ENCODE measurements around the gene SWI5. TPM values are rescaled to one million over a fixed set of nuclear protein-coding genes. Genes with fewer than 3 reads are reported as not detected.
A peak's percentile ranks its signal among the peaks of the same experiment; 100 is the strongest.

Gene SWI5
- total and polyA plus RNA-seq, 9 of the 15 experiments (the other 6 are each of a cell fraction or from before 2014, with no cell fraction given), result 62.8 to 133 (median 95.9) TPM

- no peak for TF ChIP-seq BACH1 (tag; IDR thresholded peaks at IDR 0.05)
These were observed 18.1 kb downstream of the SWI5 start (continued) for GRCh38 chr9:128294142-128294541.

GRCh38 chr9:128296340-128297220 lies 20.5 kb downstream of the SWI5 start:
- H4K20me1 ChIP-seq (replicated peaks; ENCODE audit: control insufficient read depth, insufficient read depth, low read length), result 0 out of 2 replicates have a peak, but pooled peaks cover 4% of the 10 kb centered on the region
- 5% methylated on average over 16 of the region's 16 CpGs for WGBS (ENCODE audit: insufficient coverage, low coverage, missing lambda C conversion rate)
- TF ChIP-seq KLF1 (tag; IDR thresholded peaks at IDR 0.05) (peak; percentile 95), POU5F1 (IDR thresholded peaks at IDR 0.05; ENCODE audit: borderline replicate concordance, low read depth, low read length, partially characterized antibody) (peak; percentile 0), SRSF9 (IDR thresholded peaks at IDR 0.05; ENCODE audit: borderline replicate concordance, low read depth, low read length) (no peak), ZNF384 (IDR thresholded peaks at IDR 0.05; ENCODE audit: low read depth, low read length) (peak; percentile 86), TARDBP (IDR thresholded peaks at IDR 0.05) (no peak), PHF8 (IDR thresholded peaks at IDR 0.05; ENCODE audit: borderline replicate concordance, low read length) (peak; percentile 28; the same call in 1 of the 2 replicates), DEAF1 (CRISPR knock-in tag; IDR thresholded peaks at IDR 0.05) (0 out of 2 replicates have a peak, but pooled peaks have one; percentile 32), SMARCA4 (IDR thresholded peaks at IDR 0.05) (no peak), CLOCK (CRISPR knock-in tag; IDR thresholded peaks at IDR 0.05; ENCODE audit: borderline replicate concordance) (0 out of 2 replicates have a peak, but pooled peaks have one; percentile 67), HNRNPLL (IDR thresholded peaks at IDR 0.05; ENCODE audit: low read depth, low read length, poor library complexity, severe bottlenecking) (peak; percentile 24)

More at GRCh38 chr9:128296340-128297220, 20.5 kb downstream of the SWI5 start:
- Histone ChIP-seq H3K36me3 (ENCODE audit: control insufficient read depth, insufficient read depth, low read length) (no peaks in the 10 kb centered on the region), H3K9me3 (replicated peaks; ENCODE audit: control insufficient read depth, insufficient read depth, low read depth, low read length) (no peaks in the 10 kb centered on the region), H3K4me1 (replicated peaks in 1 of 2; ENCODE audit: control insufficient read depth in 2 of 2, insufficient read depth in 2 of 2, low read length in 2 of 2) (peaks cover 38 to 42% of the 10 kb centered on the region in 2 experiments), H3K9me1 (ENCODE audit: control insufficient read depth, insufficient read depth, low read length) (peaks cover 8% of the 10 kb centered on the region), H3K27ac (ENCODE audit: extremely low read depth, low read depth, low read length) (peak overlapping the region; percentile 49), H2AFZ (ENCODE audit: low read depth, low read length) (peak overlapping the region; percentile 13), H3K79me2 (ENCODE audit: control insufficient read depth, insufficient read depth, low read length) (no peaks in the 10 kb centered on the region), H3K4me3 (no peak overlapping the region), H3K27me3 (ENCODE audit: control insufficient read depth in 2 of 2, insufficient read depth in 2 of 2, low read length in 2 of 2) (no peaks in the 10 kb centered on the region), H3K9ac (ENCODE audit: insufficient read depth in 1 of 2, low read depth in 2 of 2, low read length in 2 of 2) (peak overlapping the region; percentile 17 to 73; a peak in 3 of 4 replicates), H3K4me2 (ENCODE audit: insufficient read depth, low read length) (peak overlapping the region; percentile 47)
- CTCF ChIA-PET (ENCODE audit: low intra/inter-chr PET ratio), result interaction anchor here (1.5 to 2.3 kb wide), 2 partner anchors 46 to 115 kb away, joined by 6 to 15 read pairs; no protein-coding TSS in a partner anchor
- POLR2A ChIA-PET, result interaction anchor here (0.7 to 4.1 kb wide), 15 partner anchors 8 to 98 kb away, joined by 3 to 33 read pairs (median 3); partner anchors contain the start of genes GOLGA2 and SWI5
- ATAC-seq (peak; percentile 73), FAIRE-seq (peak; percentile 95), DNase-seq (ENCODE audit: extremely low read depth in 1 of 4, low spot score in 3 of 4) (peak; percentile 85 to 97 (median 90))
- BruUV-seq (replicated peaks), result no TSS peak
- intact Hi-C loops (cut with micrococcal nuclease) (loop anchor here (1.0 to 5.0 kb wide), 4 partner anchors 1391 to 1589 kb away; no protein-coding TSS in a partner anchor), in situ Hi-C loops (cut with MboI) (loop anchor here (25.0 kb wide), 1 partner anchor 1491 kb away; no protein-coding TSS in a partner anchor)
